B cell (primary cell): ENCODE results near the gene ABCA7. TPM values are rescaled to one million over a fixed set of nuclear protein-coding genes. Genes with fewer than 3 reads are reported as not detected.

Experiments used
- ATAC-seq: fragments of 200-7000 bp; cut with Tn5 transposase; one replicate; pipeline ENCODE4 v1.10.0; 2021; ENCODE audit warnings: low read depth, mild to moderate bottlenecking, moderate number of reproducible peaks, moderate library complexity
- CTCF ChIA-PET: fragments of 350-600 bp; sonication (Branson Sonifier 250); formaldehyde crosslinking; loops from one replicate; lab custom pipeline; 2021; ENCODE audit warnings: antibody characterized with exemption, inconsistent platforms; lab: Charles Lee
- POLR2A ChIA-PET: fragments of 350-600 bp; sonication (Branson Sonifier 250); formaldehyde crosslinking; loops from one replicate; lab custom pipeline; 2021; ENCODE audit warnings: antibody characterized with exemption; lab: Charles Lee
- DNase-seq: peaks from one replicate; pipeline ENCODE4 v3.0.0; 2013
- H2AFZ ChIP-seq: 2 replicates; pipeline ENCODE4 v1.6.1; 2012; ENCODE audit warnings: mild to moderate bottlenecking, low read depth, low read length; ENCODE audit not compliant: insufficient read depth, poor library complexity, severe bottlenecking
- H3K27ac ChIP-seq, 2 donors: 1 replicate in 1 of 2; 2 replicates in 1 of 2; pipeline ENCODE4 v1.5.1; 2012 to 2013; ENCODE audit warnings: low read length in 2 of 2, mild to moderate bottlenecking in 2 of 2, moderate library complexity in 1 of 2
- H3K27me3 ChIP-seq, 4 experiments: fragments of 200-600 bp in 1 of 4; sonication (generic) in 1 of 4; replicated peaks in 1 of 4; 1 replicate in 2 of 4; 2 replicates in 2 of 4; pipeline versions ENCODE4 v1.6.1 to v1.7.0; 2013 to 2016; ENCODE audit warnings: low read length in 3 of 4, mild to moderate bottlenecking in 2 of 4, mixed read lengths in 1 of 4, moderate library complexity in 1 of 4; ENCODE audit not compliant: insufficient read depth in 4 of 4, control insufficient read depth in 3 of 4; ENCODE audit errors: control extremely low read depth in 1 of 4
- H3K36me3 ChIP-seq, 2 experiments: replicated peaks in 1 of 2; 1 replicate in 1 of 2; 2 replicates in 1 of 2; pipeline versions ENCODE4 v1.6.1 to v1.7.1; 2013; ENCODE audit warnings: low read length in 1 of 2; ENCODE audit not compliant: insufficient read depth in 2 of 2, control insufficient read depth in 1 of 2; ENCODE audit errors: control extremely low read depth in 1 of 2, extremely low read depth in 1 of 2
- H3K4me1 ChIP-seq, 2 donors: fragments of 200-600 bp in 1 of 2; sonication (generic) in 1 of 2; 1 replicate in 1 of 2; 2 replicates in 1 of 2; pipeline versions ENCODE4 v1.5.1 to v1.6.1; 2013 to 2017; ENCODE audit warnings: low read length in 2 of 2; ENCODE audit not compliant: control insufficient read depth in 2 of 2, insufficient read depth in 2 of 2
- H3K4me2 ChIP-seq: replicated peaks from 2 replicates; pipeline ENCODE3; 2012; ENCODE audit warnings: mild to moderate bottlenecking, low read depth, low read length; ENCODE audit not compliant: poor library complexity, severe bottlenecking
- H3K4me3 ChIP-seq, 5 experiments: fragments of 200-600 bp in 1 of 5; sonication (generic) in 1 of 5; 1 replicate in 3 of 5; 2 replicates in 2 of 5; pipeline versions ENCODE4 v1.5.1 to v1.7.0; 2011 to 2016; ENCODE audit warnings: low read length in 4 of 5, mild to moderate bottlenecking in 4 of 5, low read depth in 2 of 5, control low read depth in 1 of 5, moderate library complexity in 1 of 5; ENCODE audit not compliant: insufficient read depth in 1 of 5; ENCODE audit errors: control extremely low read depth in 1 of 5, extremely low read depth in 1 of 5
- H3K79me2 ChIP-seq: fragments of 200-600 bp; sonication (generic); one replicate; pipeline ENCODE4 v1.6.0; 2016; ENCODE audit warnings: low read length; ENCODE audit not compliant: control insufficient read depth, insufficient read depth
- H3K9ac ChIP-seq: fragments of 200-600 bp; sonication (generic); 2 replicates; pipeline ENCODE4 v1.6.1; 2017; ENCODE audit warnings: mild to moderate bottlenecking, low read length, moderate library complexity
- H3K9me3 ChIP-seq, 3 donors: one replicate each; pipeline versions ENCODE4 v1.6.1 to v1.7.1; 2013; ENCODE audit warnings: low read length in 2 of 3; ENCODE audit not compliant: control insufficient read depth in 2 of 3, insufficient read depth in 1 of 3; ENCODE audit errors: control extremely low read depth in 1 of 3
- H4K20me1 ChIP-seq: 2 replicates; pipeline ENCODE4 v1.6.0; 2012; ENCODE audit warnings: mild to moderate bottlenecking, low read length; ENCODE audit not compliant: insufficient read depth, control insufficient read depth, poor library complexity, severe bottlenecking
- H3K27ac Mint-ChIP-seq: one replicate; pipeline ENCODE4 v1.8.0; 2021; ENCODE audit warnings: mixed read lengths
- H3K27me3 Mint-ChIP-seq: one replicate; pipeline ENCODE4 v1.8.0; 2021; ENCODE audit warnings: mixed read lengths
- H3K4me1 Mint-ChIP-seq: one replicate; pipeline ENCODE4 v1.8.0; 2021; ENCODE audit warnings: mixed read lengths
- H3K4me3 Mint-ChIP-seq: one replicate; pipeline ENCODE4 v1.8.0; 2021; ENCODE audit warnings: mixed read lengths
- H3K9me3 Mint-ChIP-seq: one replicate; pipeline ENCODE4 v1.8.0; 2022; ENCODE audit warnings: mixed read lengths; ENCODE audit not compliant: insufficient read depth
- CTCF ChIP-seq: fragments of 200-600 bp; IDR thresholded peaks from one replicate; pipeline ENCODE4 v1.8.0; 2022; ENCODE audit warnings: antibody characterized with exemption, mild to moderate bottlenecking
- EZH2 ChIP-seq: IDR thresholded peaks from 2 replicates; pipeline ENCODE4 v1.6.1; 2012; ENCODE audit warnings: borderline replicate concordance, low read depth, mild to moderate bottlenecking, moderate library complexity, low read length; ENCODE audit not compliant: insufficient read depth, poor library complexity, severe bottlenecking
- WGBS: methylation state at CpG from one replicate; pipeline ENCODE4 v1.1.5; 2013; ENCODE audit warnings: missing lambda C conversion rate; ENCODE audit not compliant: insufficient coverage; 5-methylcytosine and 5-hydroxymethylcytosine counted together
- intact Hi-C: fragments of 100-400 bp; cut with micrococcal nuclease; formaldehyde crosslinking; loops from one replicate; pipeline ENCODE4 v1.10.0; 2022
- polyA plus RNA-seq: library from polyadenylated mRNA; depleted of rRNA; stranded (reverse); fragments of >200 nt; gene quantifications from 2 replicates; pipeline ENCODE4 v1.2.3, GENCODE V29; 2012
- total RNA-seq, 2 donors: library from RNA; stranded (reverse); fragments of 120-200 nt in 1 of 2; gene quantifications; 1 replicate in 1 of 2; 2 replicates in 1 of 2; pipeline versions ENCODE4 v1.2.3 to v1.2.4, GENCODE V29; 2013 to 2022

Gene ABCA7
- total and polyA plus RNA-seq, 2 donors (not counting 1 experiment from before 2014, with no cell fraction given), result 192 to 281 TPM

GRCh38 chr19:1063030-1063908, 23.4 kb downstream of the ABCA7 start:
- no peak for ATAC-seq
- peaks cover 17% of the 10 kb centered on the region for H3K79me2 ChIP-seq
- peaks cover 0 to 44% (median 7%) of the 10 kb centered on the region in 3 donors for H3K9me3 ChIP-seq
- no peak overlapping the region for H3K4me3 Mint-ChIP-seq
- H3K27ac ChIP-seq, result no peak overlapping the region
- DNase-seq, result peak; percentile 69
- H4K20me1 ChIP-seq, result peaks cover 37% of the 10 kb centered on the region
- ChIA-PET CTCF (no interaction called here), POLR2A (interaction anchor here (0.5 to 5.4 kb wide), 3 partner anchors 13 to 37 kb away, joined by 3 to 67 read pairs (median 5); no protein-coding TSS in a partner anchor)
- no peak overlapping the region for H3K4me3 ChIP-seq
- H3K27me3 Mint-ChIP-seq, result no peaks in the 10 kb centered on the region
- H3K27me3 ChIP-seq, result no peaks in the 10 kb centered on the region
- H3K4me2 ChIP-seq, result no peak overlapping the region
- TF ChIP-seq CTCF (no peak), EZH2 (no peak)
- no peaks in the 10 kb centered on the region for H3K9me3 Mint-ChIP-seq
- H3K9ac ChIP-seq, result no peak overlapping the region
- no peak overlapping the region for H2AFZ ChIP-seq
- H3K27ac Mint-ChIP-seq, result no peak overlapping the region
- intact Hi-C loops, result loop anchor here (10.0 kb wide), 1 partner anchor 138 kb away; the partner anchor contains the start of gene ARID3A
- peaks cover 2 to 21% of the 10 kb centered on the region in 2 experiments for H3K36me3 ChIP-seq
- peaks cover 24% of the 10 kb centered on the region for H3K4me1 Mint-ChIP-seq
- H3K4me1 ChIP-seq, result peaks cover 25 to 42% of the 10 kb centered on the region in 2 donors
- 95% methylated on average over 32 of the region's 37 CpGs for WGBS
